ENCODE results near the gene HIGD2A. TPM values are rescaled to one million over a fixed set of nuclear protein-coding genes. Genes with fewer than 3 reads are reported as not detected.

Gene HIGD2A
- total and polyA plus RNA-seq, 2 of the 13 experiments (the other 11 are each of a cell fraction or from before 2014, with no cell fraction given): 89.2 to 146 TPM

- no peak for TF ChIP-seq DZIP1 (CRISPR knock-in tag; IDR thresholded peaks at IDR 0.05)
- TF ChIP-seq EED (CRISPR knock-in tag; IDR thresholded peaks at IDR 0.05): no peak
- no peak for TF ChIP-seq PCBP2 (optimal IDR thresholded peaks at IDR 0.05; ENCODE audit: low read depth, low read length, poor library complexity, severe bottlenecking)
- TF ChIP-seq ZBTB42 (CRISPR knock-in tag; IDR thresholded peaks at IDR 0.05): no peak
- no peak for TF ChIP-seq HOXA9 (CRISPR knock-in tag; IDR thresholded peaks at IDR 0.05; ENCODE audit: borderline replicate concordance)
- TF ChIP-seq ZNF331 (CRISPR knock-in tag; IDR thresholded peaks at IDR 0.05): no peak
- TF ChIP-seq E2F5 (CRISPR knock-in tag; conservative IDR thresholded peaks at IDR 0.05): no peak
- no peak for TF ChIP-seq ZBTB39 (CRISPR knock-in tag; IDR thresholded peaks at IDR 0.05)
- no peak for TF ChIP-seq NFE2 (CRISPR knock-in tag; IDR thresholded peaks at IDR 0.05)
- TF ChIP-seq ZKSCAN1 (IDR thresholded peaks at IDR 0.05; ENCODE audit: low read length): no peak
- no peak for TF ChIP-seq ZNF546 (CRISPR knock-in tag; conservative IDR thresholded peaks at IDR 0.05)
Measured at GRCh38 chr5:176359658-176360057, 28.9 kb upstream of the HIGD2A start (continued).

All from HepG2 (cell line).